ENCODE data around the gene ANKRD42.

ANKRD42 gene

GRCh38 chr11:83193315-83194280 is at the start of gene ANKRD42:
ANKRD42 (plus strand) TSS chr11:83193712; CDS start chr11:83194671, 959 bp downstream.
- peak; percentile 92 for DNase-seq (ENCODE audit: extremely low spot score)
- TF ChIP-seq CTCF (IDR thresholded peaks at IDR 0.05; ENCODE audit: control extremely low read depth, extremely low read depth, low read depth, missing control alignments), result no peak
- ChIA-PET CTCF (interaction anchor here (1.0 kb wide), 1 partner anchor 10 kb away, joined by 3 read pairs; no protein-coding TSS in a partner anchor), POLR2A (interaction anchor here (0.6 to 1.0 kb wide), 2 partner anchors 292 to 293 kb away, joined by 3 to 6 read pairs; partner anchors contain the start of genes DDIAS and PRCP)

- ChIA-PET POLR2A (no interaction called here), CTCF (interaction anchor here (0.8 to 1.6 kb wide), 4 partner anchors 9 to 27 kb away, joined by 3 to 7 read pairs (median 4); partner anchors contain the start of gene PCF11)
- TF ChIP-seq CTCF (IDR thresholded peaks at IDR 0.05; ENCODE audit: control extremely low read depth, extremely low read depth, low read depth, missing control alignments), result no peak
- DNase-seq (ENCODE audit: extremely low spot score), result no peak
Measured at GRCh38 chr11:83147895-83148294, 45.6 kb upstream of the ANKRD42 start.

- ChIA-PET POLR2A (interaction anchor here (1.0 kb wide), 1 partner anchor 9 kb away, joined by 3 read pairs; no protein-coding TSS in a partner anchor), CTCF (interaction anchor here (1.4 to 1.6 kb wide), 2 partner anchors 9 to 18 kb away, joined by 3 to 4 read pairs; no protein-coding TSS in a partner anchor)
- DNase-seq (ENCODE audit: extremely low spot score), result no peak
- TF ChIP-seq CTCF (IDR thresholded peaks at IDR 0.05; ENCODE audit: control extremely low read depth, extremely low read depth, low read depth, missing control alignments), result no peak
Measured at GRCh38 chr11:83150450-83150849, 43.1 kb upstream of the ANKRD42 start.

- no peak for TF ChIP-seq CTCF (IDR thresholded peaks at IDR 0.05; ENCODE audit: control extremely low read depth, extremely low read depth, low read depth, missing control alignments)
- POLR2A ChIA-PET, result no interaction called here
- no peak for DNase-seq (ENCODE audit: extremely low spot score)
- CTCF ChIA-PET, result interaction anchor here (0.7 to 1.6 kb wide), 3 partner anchors 10 to 284 kb away, joined by 3 read pairs; no protein-coding TSS in a partner anchor
Measured at GRCh38 chr11:83151274-83151977, 42.1 kb upstream of the ANKRD42 start.

GRCh38 chr11:83152264-83152663 is 41.2 kb upstream of the ANKRD42 start:
- ChIA-PET CTCF (interaction anchor here (0.7 to 1.3 kb wide), 3 partner anchors 11 to 285 kb away, joined by 3 to 4 read pairs (median 3); no protein-coding TSS in a partner anchor), POLR2A (no interaction called here)
- no peak for DNase-seq (ENCODE audit: extremely low spot score)
- TF ChIP-seq CTCF (IDR thresholded peaks at IDR 0.05; ENCODE audit: control extremely low read depth, extremely low read depth, low read depth, missing control alignments), result no peak

GRCh38 chr11:83153764-83154163 is 39.7 kb upstream of the ANKRD42 start:
- ChIA-PET POLR2A (no interaction called here), CTCF (no interaction called here)
- TF ChIP-seq CTCF (IDR thresholded peaks at IDR 0.05; ENCODE audit: control extremely low read depth, extremely low read depth, low read depth, missing control alignments), result no peak

More at GRCh38 chr11:83153764-83154163, 39.7 kb upstream of the ANKRD42 start:
- DNase-seq (ENCODE audit: extremely low spot score), result no peak
